Effector memory CD8-positive, alpha-beta T cell (primary cell): Measurements from ENCODE around the gene FAM120A.

Experiments
- ATAC-seq: fragments of 150-1000 bp; cut with Tn5 transposase; replicated peaks from 2 replicates; pipeline ENCODE4 v1.10.0; 2021; ENCODE audit warnings: mild to moderate bottlenecking, moderate library complexity
- DNase-seq, 3 experiments: peaks; one replicate each; pipeline ENCODE4 v3.0.0; 2021
- H3K27ac Mint-ChIP-seq, 2 donors: one replicate each; pipeline ENCODE4 v1.8.0; 2022; ENCODE audit warnings: mild to moderate bottlenecking in 2 of 2, mixed read lengths in 2 of 2, moderate library complexity in 2 of 2
- H3K27me3 Mint-ChIP-seq, 2 donors: one replicate each; pipeline ENCODE4 v1.8.0; 2022; ENCODE audit warnings: mixed read lengths in 2 of 2
- H3K36me3 Mint-ChIP-seq: one replicate; pipeline ENCODE4 v1.8.0; 2022; ENCODE audit warnings: mild to moderate bottlenecking, moderate library complexity, mixed read lengths; ENCODE audit not compliant: insufficient read depth
- H3K4me1 Mint-ChIP-seq, 2 donors: one replicate each; pipeline ENCODE4 v1.8.0; 2022; ENCODE audit warnings: low read depth in 2 of 2, mixed read lengths in 2 of 2
- H3K4me3 Mint-ChIP-seq, 2 donors: one replicate each; pipeline ENCODE4 v1.8.0; 2022; ENCODE audit warnings: mild to moderate bottlenecking in 2 of 2, mixed read lengths in 2 of 2, moderate library complexity in 2 of 2
- H3K9me3 Mint-ChIP-seq, 2 donors: one replicate each; pipeline ENCODE4 v1.8.0; 2022; ENCODE audit warnings: mixed read lengths in 2 of 2

Gene FAM120A

DNA sequence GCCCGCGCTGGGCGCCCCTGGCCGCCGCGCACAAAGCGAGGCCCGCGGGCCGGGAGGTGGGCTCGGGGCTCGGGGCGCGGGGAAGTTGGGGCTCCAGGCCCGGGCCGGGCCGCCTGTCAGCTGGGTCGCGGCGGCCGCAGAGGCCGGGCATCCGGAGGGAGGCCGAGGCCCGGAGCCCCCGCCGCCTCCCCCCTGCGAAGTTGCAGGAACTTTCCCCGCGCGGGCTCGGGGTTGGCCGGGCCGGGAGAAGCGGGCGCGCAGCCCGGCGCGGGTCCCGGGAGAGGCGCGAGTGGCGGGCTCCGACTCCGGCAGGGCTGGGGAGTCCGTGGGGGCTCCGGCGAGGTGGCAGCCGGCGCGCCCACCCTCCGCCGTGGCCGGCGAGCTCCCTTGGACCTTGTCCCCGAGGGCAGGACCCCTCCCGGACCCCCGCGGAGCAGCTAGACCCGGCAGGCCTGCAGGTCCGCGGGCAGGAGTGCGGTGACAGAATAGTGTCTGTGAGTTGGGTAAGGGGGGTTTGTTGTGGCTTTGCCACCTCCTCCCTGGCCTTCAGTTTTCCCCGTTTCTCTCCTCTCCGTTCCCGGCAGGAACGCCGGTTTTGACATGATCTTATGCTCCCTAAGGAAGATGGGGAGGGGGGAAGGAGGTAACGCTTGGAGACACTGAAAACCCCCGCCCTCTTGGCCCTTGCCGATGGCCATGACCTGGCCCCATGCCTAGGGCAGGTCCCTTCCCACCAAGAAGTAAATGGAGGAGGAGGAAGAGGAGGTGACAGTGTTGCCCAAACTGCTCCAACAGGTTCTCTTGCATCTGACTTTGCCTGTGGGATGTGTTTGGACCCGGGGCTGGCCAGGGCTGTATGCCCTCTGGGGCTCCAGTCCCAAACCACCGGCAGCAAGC is 125.8 kb downstream of the FAM120A start:
- Mint-ChIP-seq H3K4me3 (peak overlapping the region; percentile 80), H3K27ac (peak overlapping the region; percentile 84 to 89), H3K27me3 (no peaks in the 10 kb centered on the region), H3K9me3 (no peaks in the 10 kb centered on the region), H3K4me1 (peaks cover 54 to 56% of the 10 kb centered on the region in 2 donors), H3K36me3 (peaks cover 10% of the 10 kb centered on the region)
- DNase-seq (no peak), ATAC-seq (peak; percentile 20)

DNA sequence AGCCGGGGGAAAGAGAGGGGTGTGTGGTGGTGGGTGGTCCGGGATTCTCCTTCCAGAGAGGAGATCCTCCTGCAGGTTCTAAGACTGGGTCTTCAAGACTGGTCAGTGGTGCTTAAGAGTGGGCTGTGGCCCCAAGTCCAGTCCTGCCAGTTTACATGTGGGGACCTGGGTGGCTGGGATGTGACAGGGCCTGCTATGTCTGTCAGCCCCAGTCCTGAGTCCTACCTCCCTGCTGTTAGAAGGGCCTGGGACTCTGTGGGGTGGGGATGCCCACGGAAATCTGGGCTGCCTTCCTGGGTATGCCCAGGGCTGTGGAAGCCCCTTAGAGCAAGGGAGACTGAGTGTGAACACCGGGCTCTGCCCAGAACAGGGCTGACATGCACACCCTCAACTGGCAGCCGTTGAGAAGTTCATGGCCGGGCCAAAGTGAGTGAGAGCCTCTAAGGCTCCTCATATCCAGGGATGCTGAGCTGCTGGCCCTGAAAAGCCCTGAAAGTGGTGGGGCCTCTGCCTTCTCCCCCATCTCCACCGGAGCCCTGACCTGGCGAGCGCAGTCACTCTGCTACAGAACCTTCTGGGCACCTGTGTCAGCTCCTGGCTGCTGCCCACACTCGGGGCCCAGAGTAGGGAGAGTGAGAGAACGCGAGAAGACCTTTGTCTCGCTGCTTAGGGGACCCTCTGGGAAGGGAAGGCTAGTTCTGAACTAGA is 126.6 kb downstream of the FAM120A start:
- H3K27me3 Mint-ChIP-seq, result no peaks in the 10 kb centered on the region

DNA sequence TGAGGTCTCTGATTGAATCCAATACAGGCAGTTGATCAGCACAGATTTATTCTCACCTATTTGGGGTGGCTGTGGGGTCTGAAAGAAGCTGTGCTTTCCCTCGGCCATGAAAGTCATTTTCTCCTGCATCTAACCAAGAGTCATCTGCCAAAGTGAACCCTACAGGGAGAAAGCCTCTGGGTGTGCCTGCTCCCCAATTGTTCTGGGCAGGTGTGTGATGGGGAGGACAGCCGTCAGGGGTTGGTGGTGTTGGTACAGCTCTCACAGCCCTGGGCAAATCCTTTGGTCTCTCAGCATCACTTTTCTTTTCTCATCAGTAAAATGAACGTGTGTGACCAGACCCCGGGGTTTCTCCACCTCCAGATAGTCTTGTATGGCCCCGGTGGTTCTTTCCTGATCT is 127.4 kb downstream of the FAM120A start:
- no peak for ATAC-seq
- H3K9me3 Mint-ChIP-seq, result no peaks in the 10 kb centered on the region
- H3K27ac Mint-ChIP-seq, result peak overlapping the region; percentile 83 to 89
- H3K27me3 Mint-ChIP-seq, result no peaks in the 10 kb centered on the region
- DNase-seq, result no peak
- H3K4me1 Mint-ChIP-seq, result peaks cover 59 to 60% of the 10 kb centered on the region in 2 donors
- H3K36me3 Mint-ChIP-seq, result peaks cover 10% of the 10 kb centered on the region
- H3K4me3 Mint-ChIP-seq, result peak overlapping the region; percentile 80

More for the DNA sequence above, 126.6 kb downstream of the FAM120A start:
- no peaks in the 10 kb centered on the region for H3K9me3 Mint-ChIP-seq
- peak overlapping the region; percentile 84 to 89 for H3K27ac Mint-ChIP-seq
- H3K4me1 Mint-ChIP-seq, result peaks cover 59 to 64% of the 10 kb centered on the region in 2 donors
- H3K4me3 Mint-ChIP-seq, result peak overlapping the region; percentile 80
- no peak for DNase-seq
- no peak for ATAC-seq
- peaks cover 10% of the 10 kb centered on the region for H3K36me3 Mint-ChIP-seq

DNA sequence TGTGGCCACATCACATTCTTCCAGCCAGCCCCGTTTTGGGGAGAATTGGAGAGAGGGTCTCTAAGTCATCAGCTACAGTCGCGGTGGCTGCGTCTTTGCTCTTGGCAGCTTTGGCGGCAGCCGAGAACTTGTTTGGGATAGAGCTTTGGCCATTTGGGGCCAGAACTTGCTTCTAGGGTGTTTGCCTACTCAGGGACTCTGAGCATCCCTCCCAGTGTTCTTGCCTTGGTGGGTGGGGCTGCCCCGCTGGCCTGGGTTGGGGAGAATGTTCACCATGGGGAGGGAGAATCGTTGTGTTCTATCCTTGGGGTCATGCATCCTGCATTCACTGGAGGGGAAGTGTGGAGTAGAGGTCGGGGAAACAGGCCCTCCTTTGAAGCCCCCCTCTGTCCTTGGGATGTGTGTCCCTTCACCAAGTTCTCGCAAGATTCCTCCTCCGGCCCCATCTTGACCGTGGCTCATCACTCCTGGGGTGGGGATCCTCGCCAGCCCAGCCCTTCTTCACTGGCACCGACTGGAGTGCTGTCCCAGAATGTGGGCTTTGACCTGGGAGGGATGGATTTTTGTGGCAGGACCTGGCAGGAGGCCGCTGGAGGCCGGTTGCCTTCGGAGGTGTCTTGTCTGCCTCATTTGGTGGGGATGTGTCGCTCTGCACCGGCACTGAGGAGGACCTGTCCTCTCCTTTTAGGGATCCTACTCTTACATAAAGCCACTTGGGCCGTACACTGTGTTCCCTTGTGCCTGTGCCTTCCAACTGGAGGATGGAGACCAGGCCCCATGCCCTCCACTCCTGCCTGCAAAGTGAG is 128.4 kb downstream of the FAM120A start:
- peaks cover 8% of the 10 kb centered on the region for H3K36me3 Mint-ChIP-seq
- ATAC-seq (no peak), DNase-seq (no peak)
- H3K9me3 Mint-ChIP-seq, result no peaks in the 10 kb centered on the region
- H3K27ac Mint-ChIP-seq, result peak overlapping the region; percentile 67 to 85
- peaks cover 57 to 61% of the 10 kb centered on the region in 2 donors for H3K4me1 Mint-ChIP-seq
- peak overlapping the region in 1 of 2 donors; percentile 80 for H3K4me3 Mint-ChIP-seq
- H3K27me3 Mint-ChIP-seq, result no peaks in the 10 kb centered on the region

DNA sequence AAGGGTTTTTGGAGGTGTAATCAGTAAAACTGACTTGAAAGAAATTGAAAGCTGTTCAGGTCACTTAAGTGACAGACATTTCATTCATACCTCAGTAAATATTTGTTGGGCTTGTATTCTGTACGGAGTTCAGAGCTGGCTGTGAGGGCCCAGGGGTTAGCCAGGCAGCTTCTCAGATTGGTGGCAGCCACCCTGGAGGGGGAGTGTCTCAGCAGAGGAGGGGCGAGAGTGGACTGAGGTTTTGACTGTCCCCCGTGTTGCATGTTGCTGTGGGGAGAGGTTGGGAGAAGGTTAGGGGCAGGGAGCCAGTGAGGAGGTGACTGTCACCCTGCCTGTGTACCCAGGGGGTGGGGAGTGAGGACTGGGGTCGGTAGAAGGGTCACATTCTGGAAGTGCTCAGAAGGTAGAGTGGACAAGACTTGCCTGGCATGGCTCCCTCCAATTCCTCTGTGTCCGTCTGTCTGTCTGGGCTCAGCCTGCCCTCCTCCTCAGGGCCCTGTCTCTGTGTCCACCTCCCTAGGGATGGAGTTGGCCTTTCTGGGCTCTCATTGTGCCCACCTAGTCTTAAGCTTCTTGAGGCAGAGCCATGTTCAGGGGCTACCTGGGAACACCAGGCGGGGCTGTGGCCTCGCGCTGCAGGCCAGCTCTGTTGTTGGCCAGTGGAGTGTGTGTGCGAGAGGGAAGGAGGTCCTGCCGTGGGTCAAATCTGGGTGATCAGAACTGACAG is 129.3 kb downstream of the FAM120A start:
- H3K27ac Mint-ChIP-seq, result peak overlapping the region; percentile 67 to 85
- no peak overlapping the region for H3K4me3 Mint-ChIP-seq
- peaks cover 4% of the 10 kb centered on the region for H3K36me3 Mint-ChIP-seq
- no peaks in the 10 kb centered on the region for H3K9me3 Mint-ChIP-seq
- ATAC-seq (no peak), DNase-seq (no peak)
- no peaks in the 10 kb centered on the region for H3K27me3 Mint-ChIP-seq
- H3K4me1 Mint-ChIP-seq, result peaks cover 56 to 58% of the 10 kb centered on the region in 2 donors

DNA sequence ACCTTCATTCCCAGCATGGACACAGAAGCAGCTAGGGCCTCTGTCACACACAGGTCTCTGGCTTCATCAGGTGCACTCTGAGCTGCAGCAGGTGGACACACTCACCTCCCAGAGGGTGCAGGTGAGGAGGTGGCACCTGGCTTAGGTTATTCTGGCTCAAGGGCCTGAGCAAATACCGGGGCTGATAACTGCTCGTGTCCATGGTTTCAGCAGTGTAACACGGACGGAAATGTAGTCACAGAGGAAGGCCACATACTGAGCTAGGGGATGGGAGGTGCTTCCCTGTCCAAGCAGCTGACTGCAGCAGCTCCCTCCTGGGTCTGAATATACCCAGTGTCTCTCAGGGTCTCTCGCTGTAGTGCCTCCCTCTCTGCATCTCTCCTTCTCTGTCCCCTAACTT is 130.6 kb downstream of the FAM120A start:
- H3K27me3 Mint-ChIP-seq, result no peaks in the 10 kb centered on the region
- H3K4me1 Mint-ChIP-seq, result peaks cover 64 to 66% of the 10 kb centered on the region in 2 donors
- H3K4me3 Mint-ChIP-seq, result peak overlapping the region in 1 of 2 donors; percentile 27
- H3K9me3 Mint-ChIP-seq, result no peaks in the 10 kb centered on the region
- no peak for DNase-seq
- no peak for ATAC-seq
- no peak overlapping the region for H3K27ac Mint-ChIP-seq
- H3K36me3 Mint-ChIP-seq, result peaks cover 4% of the 10 kb centered on the region

DNA sequence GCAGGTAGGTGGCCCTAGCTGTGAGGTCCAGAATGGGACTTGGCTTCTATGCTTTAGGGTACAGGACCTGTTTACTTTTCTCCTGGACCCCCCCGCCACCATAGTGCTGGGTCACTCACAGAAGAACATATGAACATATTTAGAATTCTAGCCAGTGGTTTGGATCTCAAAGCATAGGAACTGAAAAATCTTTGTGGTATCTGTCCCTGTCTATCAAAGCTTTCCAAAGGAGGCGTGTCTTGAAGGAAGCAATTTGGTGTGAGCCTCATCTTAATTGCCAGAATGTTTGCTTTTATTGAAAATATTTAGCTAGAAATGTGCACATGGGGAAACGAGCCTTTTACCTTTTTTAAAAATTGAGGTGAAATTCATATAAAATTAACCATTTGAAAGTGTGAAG is 131.1 kb downstream of the FAM120A start:
- H3K36me3 Mint-ChIP-seq, result peaks cover 1% of the 10 kb centered on the region
- no peak for ATAC-seq
- peak overlapping the region in 1 of 2 donors; percentile 11 for H3K27ac Mint-ChIP-seq
- no peaks in the 10 kb centered on the region for H3K9me3 Mint-ChIP-seq
- H3K4me3 Mint-ChIP-seq, result peak overlapping the region in 1 of 2 donors; percentile 27
- DNase-seq, result no peak
- H3K27me3 Mint-ChIP-seq, result no peaks in the 10 kb centered on the region
- H3K4me1 Mint-ChIP-seq, result peaks cover 63 to 65% of the 10 kb centered on the region in 2 donors

DNA sequence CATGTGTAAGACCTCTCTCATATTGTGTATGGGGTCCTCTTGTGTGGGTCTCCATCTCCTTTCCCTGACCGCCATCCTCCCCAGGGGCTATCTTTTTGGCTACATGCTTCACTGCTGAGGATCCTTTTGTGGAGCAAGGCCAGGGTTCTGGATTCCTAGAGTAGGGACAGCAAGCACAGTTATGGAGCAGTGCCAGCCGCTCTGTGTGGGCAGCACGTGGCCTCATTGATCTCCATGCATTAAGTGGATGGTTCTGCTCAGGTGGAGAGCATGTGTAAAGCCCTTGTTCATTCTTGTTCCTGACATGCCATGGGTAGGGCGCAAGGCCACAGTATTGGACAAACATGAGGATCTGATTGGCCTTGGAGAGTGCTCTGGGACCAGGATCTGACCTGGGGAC is 133.8 kb downstream of the FAM120A start:
- Mint-ChIP-seq H3K4me1 (peaks cover 54 to 60% of the 10 kb centered on the region in 2 donors), H3K4me3 (no peak overlapping the region), H3K36me3 (peaks cover 2% of the 10 kb centered on the region), H3K27ac (peak overlapping the region in 1 of 2 donors; percentile 19), H3K27me3 (no peaks in the 10 kb centered on the region), H3K9me3 (no peaks in the 10 kb centered on the region)
- DNase-seq (no peak), ATAC-seq (no peak)

DNA sequence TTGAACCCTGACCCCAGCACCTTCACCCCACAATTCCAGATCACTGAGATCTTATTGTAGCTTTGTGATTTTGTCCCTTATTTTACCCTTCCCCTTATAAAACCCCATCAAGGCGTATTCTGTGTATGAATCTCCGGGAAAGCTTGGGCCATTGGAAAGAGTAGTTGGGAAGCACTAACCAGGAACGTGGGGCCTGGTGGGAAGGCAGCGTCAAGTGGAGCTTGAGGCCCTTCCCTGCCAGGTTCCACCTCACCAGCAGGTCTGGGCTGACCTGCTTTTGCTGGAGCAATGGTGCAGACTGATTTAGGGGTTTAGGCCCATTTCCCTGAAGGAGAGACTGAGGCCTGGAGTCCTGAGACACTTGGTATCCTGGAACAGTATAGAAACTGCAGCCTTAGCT is 134.2 kb downstream of the FAM120A start:
- DNase-seq (no peak), ATAC-seq (no peak)
- H3K27ac Mint-ChIP-seq, result peak overlapping the region in 1 of 2 donors; percentile 90
- no peaks in the 10 kb centered on the region for H3K9me3 Mint-ChIP-seq
- no peak overlapping the region for H3K4me3 Mint-ChIP-seq
- H3K36me3 Mint-ChIP-seq, result peaks cover 6% of the 10 kb centered on the region
- H3K27me3 Mint-ChIP-seq, result no peaks in the 10 kb centered on the region
- H3K4me1 Mint-ChIP-seq, result peaks cover 53 to 59% of the 10 kb centered on the region in 2 donors

DNA sequence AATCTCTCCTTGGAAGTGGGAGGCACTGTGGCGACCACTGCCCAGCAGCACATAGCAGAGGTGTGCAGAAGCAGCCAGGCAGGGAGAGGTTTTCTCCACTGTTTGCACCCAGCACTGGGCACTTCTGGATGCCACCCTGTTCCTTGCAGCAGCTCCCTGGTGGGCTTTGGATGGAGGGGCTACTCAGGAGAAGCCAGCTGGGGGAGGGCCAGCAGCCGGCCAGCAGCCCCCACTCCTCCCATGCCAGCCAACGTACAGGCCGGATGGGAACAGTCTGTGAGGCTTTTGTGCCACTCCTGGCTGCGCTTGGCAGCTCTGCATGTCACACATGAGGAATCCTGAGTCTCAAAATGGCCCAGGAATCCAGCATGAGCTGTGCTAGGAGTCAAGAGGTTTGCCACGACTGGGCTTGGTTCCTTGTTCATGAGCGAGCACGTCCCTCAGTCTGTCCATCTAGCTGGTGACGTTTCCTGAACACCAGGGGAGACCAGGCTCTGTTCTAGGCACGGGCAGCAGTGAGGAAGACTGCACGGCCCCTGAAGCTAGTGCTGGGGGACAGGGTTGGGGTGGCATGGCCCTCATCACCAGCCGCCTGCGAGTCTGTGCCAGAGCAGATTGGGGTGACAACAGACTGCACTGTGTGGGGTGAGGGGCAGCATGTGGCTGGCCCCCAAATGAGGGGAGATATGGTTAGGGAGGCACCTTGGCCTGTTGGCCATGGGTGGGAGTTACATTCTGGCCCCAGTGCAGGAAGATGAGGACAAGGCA is 135.0 kb downstream of the FAM120A start:
- Mint-ChIP-seq H3K4me3 (peak overlapping the region in 1 of 2 donors; percentile 51), H3K27ac (peak overlapping the region in 1 of 2 donors; percentile 90), H3K27me3 (no peaks in the 10 kb centered on the region), H3K9me3 (no peaks in the 10 kb centered on the region), H3K4me1 (peaks cover 54 to 57% of the 10 kb centered on the region in 2 donors), H3K36me3 (peaks cover 8% of the 10 kb centered on the region)
- DNase-seq (no peak), ATAC-seq (no peak)

DNA sequence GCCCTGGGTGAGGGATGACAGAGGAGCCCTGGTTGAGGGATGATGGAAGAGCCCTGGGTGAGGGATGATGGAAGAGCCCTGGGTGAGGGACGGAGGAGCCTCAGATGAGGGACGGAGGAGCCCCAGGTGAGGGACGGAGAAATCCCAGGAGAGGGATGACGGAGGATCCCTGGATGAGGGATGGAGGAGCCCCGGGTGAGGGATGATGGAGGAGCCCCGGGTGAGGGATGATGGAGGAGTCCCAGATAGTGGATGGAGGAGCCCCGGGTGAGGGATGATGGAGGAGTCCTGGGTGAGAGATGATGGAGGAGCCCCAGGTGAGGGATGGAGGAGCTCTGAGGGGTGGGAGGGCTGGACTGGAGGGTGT is 135.8 kb downstream of the FAM120A start:
- ATAC-seq, result no peak
- no peaks in the 10 kb centered on the region for H3K27me3 Mint-ChIP-seq
- H3K36me3 Mint-ChIP-seq, result peaks cover 8% of the 10 kb centered on the region
- H3K4me3 Mint-ChIP-seq, result no peak overlapping the region
- DNase-seq, result no peak
- peaks cover 55 to 56% of the 10 kb centered on the region in 2 donors for H3K4me1 Mint-ChIP-seq
- peak overlapping the region; percentile 52 to 90 for H3K27ac Mint-ChIP-seq
- H3K9me3 Mint-ChIP-seq, result no peaks in the 10 kb centered on the region

DNA sequence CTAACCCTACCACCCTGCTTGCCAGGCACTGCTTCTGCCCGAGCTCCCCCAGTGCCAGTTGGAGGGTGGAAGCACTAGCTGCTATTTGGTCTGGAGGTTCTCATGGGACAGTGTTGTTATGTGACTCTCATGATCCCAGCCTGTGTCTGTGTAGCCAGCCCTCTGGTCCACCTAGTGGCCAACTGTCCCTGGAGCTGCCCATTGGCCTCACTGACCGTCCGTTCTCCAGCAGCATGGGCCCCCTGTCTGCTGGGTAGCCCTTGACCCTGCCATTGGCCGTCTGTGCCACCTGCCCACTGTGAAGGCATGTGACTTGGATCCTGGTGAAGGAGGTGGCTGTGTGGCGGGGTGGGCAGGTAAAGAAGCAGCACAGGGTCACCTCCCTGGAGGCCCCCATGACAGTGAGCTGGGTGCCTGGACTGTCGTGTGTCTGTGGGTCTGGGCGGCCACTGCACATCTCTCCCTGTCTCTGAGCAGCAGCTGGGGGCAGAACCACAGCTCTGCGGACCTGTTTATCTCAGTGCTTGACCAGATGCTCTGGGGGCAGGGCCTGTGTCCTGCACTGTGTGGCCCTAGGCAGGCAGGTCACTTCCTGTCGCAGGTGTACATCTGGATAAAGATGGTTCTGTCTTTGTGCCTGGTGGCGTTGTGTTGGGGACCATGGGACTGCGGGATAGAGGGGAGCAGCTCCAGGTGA is 136.3 kb downstream of the FAM120A start:
- Mint-ChIP-seq H3K9me3 (no peaks in the 10 kb centered on the region), H3K27ac (peak overlapping the region; percentile 87 to 90), H3K27me3 (no peaks in the 10 kb centered on the region), H3K36me3 (peaks cover 8% of the 10 kb centered on the region), H3K4me3 (no peak overlapping the region), H3K4me1 (peaks cover 52 to 55% of the 10 kb centered on the region in 2 donors)
- ATAC-seq (no peak), DNase-seq (no peak)
